ES-I3 (cell line): ENCODE data around the gene ARAP2.

Source experiments
- H3K36me3 ChIP-seq: 2 replicates; pipeline ENCODE4 v1.6.1; 2013; ENCODE audit warnings: mild to moderate bottlenecking, low read length, control low read depth, moderate library complexity; ENCODE audit not compliant: insufficient read depth
- H3K4me1 ChIP-seq: 2 replicates; pipeline ENCODE4 v1.6.1; 2013; ENCODE audit warnings: mild to moderate bottlenecking, control low read depth, low read length; ENCODE audit not compliant: insufficient read depth
- H3K9ac ChIP-seq: 2 replicates; pipeline ENCODE4 v1.6.1; 2013; ENCODE audit warnings: low read depth, mild to moderate bottlenecking, low read length, moderate library complexity
- H3K9me3 ChIP-seq: 2 replicates; pipeline ENCODE4 v1.6.1; 2013; ENCODE audit warnings: mild to moderate bottlenecking, low read length, moderate library complexity; ENCODE audit not compliant: control insufficient read depth, insufficient read depth

ARAP2 gene

GRCh38 chr4:36214735-36215485, 29.4 kb downstream of the ARAP2 start:
- no peak overlapping the region for H3K9ac ChIP-seq
- no peaks in the 10 kb centered on the region for H3K36me3 ChIP-seq

GRCh38 chr4:36213977-36214376, 30.3 kb downstream of the ARAP2 start:
- no peaks in the 10 kb centered on the region for H3K9me3 ChIP-seq
- H3K36me3 ChIP-seq: no peaks in the 10 kb centered on the region
- no peak overlapping the region for H3K9ac ChIP-seq
- H3K4me1 ChIP-seq: no peaks in the 10 kb centered on the region

More at GRCh38 chr4:36214735-36215485, 29.4 kb downstream of the ARAP2 start:
- H3K4me1 ChIP-seq: no peaks in the 10 kb centered on the region
- H3K9me3 ChIP-seq: no peaks in the 10 kb centered on the region

GRCh38 chr4:36211084-36211483, 33.2 kb downstream of the ARAP2 start:
- no peaks in the 10 kb centered on the region for H3K36me3 ChIP-seq
- H3K9me3 ChIP-seq: no peaks in the 10 kb centered on the region
- no peak overlapping the region for H3K9ac ChIP-seq
- H3K4me1 ChIP-seq: no peaks in the 10 kb centered on the region

- Histone ChIP-seq H3K4me1 (no peaks in the 10 kb centered on the region), H3K36me3 (no peaks in the 10 kb centered on the region), H3K9me3 (no peaks in the 10 kb centered on the region), H3K9ac (no peak overlapping the region)
Measured at GRCh38 chr4:36209941-36210649, 34.2 kb downstream of the ARAP2 start.

- Histone ChIP-seq H3K9ac (no peak overlapping the region), H3K4me1 (no peaks in the 10 kb centered on the region), H3K9me3 (no peaks in the 10 kb centered on the region), H3K36me3 (no peaks in the 10 kb centered on the region)
Measured at GRCh38 chr4:36208893-36209473, 35.3 kb downstream of the ARAP2 start.

GRCh38 chr4:36207831-36208520, 36.3 kb downstream of the ARAP2 start:
- Histone ChIP-seq H3K4me1 (no peaks in the 10 kb centered on the region), H3K36me3 (no peaks in the 10 kb centered on the region), H3K9ac (no peak overlapping the region), H3K9me3 (no peaks in the 10 kb centered on the region)

- Histone ChIP-seq H3K4me1 (no peaks in the 10 kb centered on the region), H3K36me3 (no peaks in the 10 kb centered on the region), H3K9me3 (no peaks in the 10 kb centered on the region), H3K9ac (no peak overlapping the region)
Measured at GRCh38 chr4:36207367-36207766, 36.9 kb downstream of the ARAP2 start.

- no peaks in the 10 kb centered on the region for H3K4me1 ChIP-seq
- no peak overlapping the region for H3K9ac ChIP-seq
- no peaks in the 10 kb centered on the region for H3K9me3 ChIP-seq
- no peaks in the 10 kb centered on the region for H3K36me3 ChIP-seq
Measured at GRCh38 chr4:36206603-36207311, 37.6 kb downstream of the ARAP2 start.

- no peak overlapping the region for H3K9ac ChIP-seq
- no peaks in the 10 kb centered on the region for H3K9me3 ChIP-seq
- H3K36me3 ChIP-seq: no peaks in the 10 kb centered on the region
- no peaks in the 10 kb centered on the region for H3K4me1 ChIP-seq
Measured at GRCh38 chr4:36206012-36206411, 38.3 kb downstream of the ARAP2 start.

GRCh38 chr4:36198861-36199260, 45.5 kb downstream of the ARAP2 start:
- H3K4me1 ChIP-seq: no peaks in the 10 kb centered on the region
- no peaks in the 10 kb centered on the region for H3K36me3 ChIP-seq
- H3K9me3 ChIP-seq: no peaks in the 10 kb centered on the region
- H3K9ac ChIP-seq: no peak overlapping the region

- Histone ChIP-seq H3K9ac (no peak overlapping the region), H3K36me3 (no peaks in the 10 kb centered on the region), H3K9me3 (no peaks in the 10 kb centered on the region), H3K4me1 (no peaks in the 10 kb centered on the region)
Measured at GRCh38 chr4:36198068-36198808, 46.1 kb downstream of the ARAP2 start.

GRCh38 chr4:36197501-36197900, 46.8 kb downstream of the ARAP2 start:
- Histone ChIP-seq H3K36me3 (no peaks in the 10 kb centered on the region), H3K4me1 (no peaks in the 10 kb centered on the region), H3K9ac (no peak overlapping the region), H3K9me3 (no peaks in the 10 kb centered on the region)

- H3K9ac ChIP-seq: no peak overlapping the region
- H3K4me1 ChIP-seq: no peaks in the 10 kb centered on the region
- no peaks in the 10 kb centered on the region for H3K9me3 ChIP-seq
- H3K36me3 ChIP-seq: no peaks in the 10 kb centered on the region
Measured at GRCh38 chr4:36196145-36196913, 48.0 kb downstream of the ARAP2 start.
